OCI-LY3 (cell line): Measurements from ENCODE around the gene IL1A.

Source experiments
- H2AFZ ChIP-seq: fragments of 200-600, 300-600 bp; shearing (Covaris generic); 2 replicates; pipeline ENCODE4 v1.6.0; 2014; ENCODE audit warnings: antibody characterized with exemption, low read depth, low read length
- H3K27ac ChIP-seq: fragments of 200-600, 300-600 bp; sonication (generic); 2 replicates; pipeline ENCODE4 v1.5.1; 2014; ENCODE audit warnings: mild to moderate bottlenecking, low read length, moderate library complexity, mixed read lengths
- H3K27me3 ChIP-seq: fragments of 200-600, 300-600 bp; sonication (generic); 2 replicates; pipeline ENCODE4 v1.6.1; 2014; ENCODE audit warnings: low read depth, low read length, mixed read lengths
- H3K36me3 ChIP-seq: fragments of 200-600, 300-600 bp; sonication (generic); replicated peaks from 2 replicates; pipeline ENCODE3; 2014; ENCODE audit warnings: low read depth, low read length, mixed read lengths
- H3K4me1 ChIP-seq: fragments of 300-600, 200-600 bp; sonication (generic); 2 replicates; pipeline ENCODE4 v1.6.1; 2014; ENCODE audit warnings: low read length, mixed read lengths
- H3K4me2 ChIP-seq: fragments of 200-600, 300-600 bp; sonication (generic); 2 replicates; pipeline ENCODE4 v1.6.1; 2014; ENCODE audit warnings: low read length, mixed read lengths
- H3K4me3 ChIP-seq: fragments of 300-600, 200-600 bp; sonication (generic); 2 replicates; pipeline ENCODE4 v1.5.1; 2014; ENCODE audit warnings: antibody characterized with exemption, mild to moderate bottlenecking, low read length, moderate library complexity
- H3K79me2 ChIP-seq: fragments of 300-600, 200-600 bp; shearing (Covaris generic); 2 replicates; pipeline ENCODE4 v1.6.1; 2014; ENCODE audit warnings: mild to moderate bottlenecking, low read length, mixed read lengths
- H3K9ac ChIP-seq: fragments of 300-600, 200-600 bp; shearing (Covaris generic); 2 replicates; pipeline ENCODE4 v1.6.0; 2014; ENCODE audit warnings: mild to moderate bottlenecking, low read length, moderate library complexity
- H3K9me3 ChIP-seq: fragments of 200-600, 300-600 bp; shearing (Covaris generic); 2 replicates; pipeline ENCODE4 v1.6.1; 2014; ENCODE audit warnings: low read length, mixed read lengths; ENCODE audit not compliant: insufficient read depth
- H4K20me1 ChIP-seq: fragments of 200-600, 300-600 bp; sonication (generic); 2 replicates; pipeline ENCODE4 v1.6.1; 2016; ENCODE audit warnings: low read length, mixed read lengths; ENCODE audit not compliant: insufficient read depth
- CTCF ChIP-seq: fragments of 200-600, 300-600 bp; sonication (generic); IDR thresholded peaks from 2 replicates; pipeline ENCODE4 v1.5.1; 2014; ENCODE audit warnings: antibody characterized with exemption, low read length, low read depth
- EZH2phosphoT487 ChIP-seq: fragments of 200-600 bp; shearing (Covaris generic); IDR thresholded peaks from 2 replicates; pipeline ENCODE4 v1.6.1; 2018; ENCODE audit warnings: antibody characterized with exemption, mixed run types, low read depth

The IL1A gene

GRCh38 chr2:112725545-112726457, 58.5 kb downstream of the IL1A start:
- Histone ChIP-seq H2AFZ (0 out of 2 replicates have a peak overlapping the region, but pooled peaks have one; percentile 81), H3K4me1 (peaks cover 38% of the 10 kb centered on the region), H3K4me3 (peak overlapping the region; percentile 63), H3K9me3 (no peaks in the 10 kb centered on the region), H3K9ac (peak overlapping the region; percentile 51), H4K20me1 (no peaks in the 10 kb centered on the region), H3K27ac (peak overlapping the region; percentile 55), H3K79me2 (no peaks in the 10 kb centered on the region), H3K36me3 (no peaks in the 10 kb centered on the region), H3K27me3 (no peaks in the 10 kb centered on the region), H3K4me2 (peak overlapping the region; percentile 68)
- TF ChIP-seq EZH2phosphoT487 (no peak), CTCF (no peak)

GRCh38 chr2:112724591-112725525, 59.4 kb downstream of the IL1A start:
- H3K4me1 ChIP-seq, result peaks cover 38% of the 10 kb centered on the region
- TF ChIP-seq CTCF (peak; percentile 74), EZH2phosphoT487 (no peak)

GRCh38 chr2:112723995-112724394, 60.3 kb downstream of the IL1A start:
- H3K9me3 ChIP-seq, result no peaks in the 10 kb centered on the region
- H3K27me3 ChIP-seq, result no peaks in the 10 kb centered on the region
- no peak overlapping the region for H3K9ac ChIP-seq
- H3K36me3 ChIP-seq, result no peaks in the 10 kb centered on the region
- H3K27ac ChIP-seq, result no peak overlapping the region
- no peak overlapping the region for H3K4me3 ChIP-seq
- no peaks in the 10 kb centered on the region for H4K20me1 ChIP-seq
- H3K79me2 ChIP-seq, result no peaks in the 10 kb centered on the region
- peaks cover 38% of the 10 kb centered on the region for H3K4me1 ChIP-seq
- no peak overlapping the region for H2AFZ ChIP-seq
- no peak for TF ChIP-seq CTCF
- no peak for TF ChIP-seq EZH2phosphoT487
- H3K4me2 ChIP-seq, result no peak overlapping the region

More at GRCh38 chr2:112724591-112725525, 59.4 kb downstream of the IL1A start:
- Histone ChIP-seq H3K4me3 (no peak overlapping the region), H3K4me2 (peak overlapping the region; percentile 68), H4K20me1 (no peaks in the 10 kb centered on the region), H2AFZ (peak overlapping the region; percentile 81), H3K9me3 (no peaks in the 10 kb centered on the region), H3K79me2 (no peaks in the 10 kb centered on the region), H3K27me3 (no peaks in the 10 kb centered on the region), H3K27ac (peak overlapping the region; percentile 25; the same call in 1 of the 2 replicates), H3K9ac (peak overlapping the region; percentile 29; the same call in 1 of the 2 replicates), H3K36me3 (no peaks in the 10 kb centered on the region)
